ENCODE data around the gene CYFIP2.
"Not testable (repeated sequence)": the region's sequence is repeated elsewhere in the genome, so short reads cannot be mapped to it uniquely, and the experiment has no call there.

CYFIP2 gene

GRCh38 chr5:157233515-157233914, 32.4 kb upstream of the CYFIP2 start:
- H3K27ac ChIP-seq (ENCODE audit: low read length): no peak overlapping the region
- no peak overlapping the region for H3K9ac ChIP-seq (ENCODE audit: low read length in 2 of 2)
- no peaks in the 10 kb centered on the region for H3K9me3 ChIP-seq (ENCODE audit: control insufficient read depth in 2 of 2, low read length in 2 of 2)
- no peak overlapping the region for H3K4me3 ChIP-seq (ENCODE audit: low read length in 2 of 2)
- no peaks in the 10 kb centered on the region for H3K4me1 ChIP-seq (ENCODE audit: control insufficient read depth, insufficient read depth, low read length)
- H3K36me3 ChIP-seq (ENCODE audit: control insufficient read depth in 2 of 2, insufficient read depth in 2 of 2, low read length in 2 of 2): no peaks in the 10 kb centered on the region
- H3K27me3 ChIP-seq (ENCODE audit: control insufficient read depth in 1 of 2, insufficient read depth in 2 of 2, low read length in 2 of 2): no peaks in the 10 kb centered on the region

- no peaks in the 10 kb centered on the region for H3K4me1 ChIP-seq (ENCODE audit: control insufficient read depth, insufficient read depth, low read length)
- no peaks in the 10 kb centered on the region for H3K9me3 ChIP-seq (ENCODE audit: control insufficient read depth in 2 of 2, low read length in 2 of 2)
- H3K4me3 ChIP-seq (ENCODE audit: low read length in 2 of 2): no peak overlapping the region
- H3K36me3 ChIP-seq (ENCODE audit: control insufficient read depth in 2 of 2, insufficient read depth in 2 of 2, low read length in 2 of 2): no peaks in the 10 kb centered on the region
- H3K9ac ChIP-seq (ENCODE audit: low read length in 2 of 2): no peak overlapping the region
- no peak overlapping the region for H3K27ac ChIP-seq (ENCODE audit: low read length)
- H3K27me3 ChIP-seq (ENCODE audit: control insufficient read depth in 1 of 2, insufficient read depth in 2 of 2, low read length in 2 of 2): no peaks in the 10 kb centered on the region
These were observed 29.5 kb upstream of the CYFIP2 start for GRCh38 chr5:157236423-157236822.

- no peak overlapping the region for H3K4me3 ChIP-seq (ENCODE audit: low read length in 2 of 2)
- H3K36me3 ChIP-seq (ENCODE audit: control insufficient read depth in 2 of 2, insufficient read depth in 2 of 2, low read length in 2 of 2): no peaks in the 10 kb centered on the region
- no peak overlapping the region for H3K9ac ChIP-seq (ENCODE audit: low read length in 2 of 2)
- no peaks in the 10 kb centered on the region for H3K9me3 ChIP-seq (ENCODE audit: control insufficient read depth in 2 of 2, low read length in 2 of 2)
- no peaks in the 10 kb centered on the region for H3K27me3 ChIP-seq (ENCODE audit: control insufficient read depth in 1 of 2, insufficient read depth in 2 of 2, low read length in 2 of 2)
- H3K4me1 ChIP-seq (ENCODE audit: control insufficient read depth, insufficient read depth, low read length): no peaks in the 10 kb centered on the region
- no peak overlapping the region for H3K27ac ChIP-seq (ENCODE audit: low read length)
These were observed 24.4 kb upstream of the CYFIP2 start for GRCh38 chr5:157241483-157241882.

GRCh38 chr5:157244704-157245103, 21.2 kb upstream of the CYFIP2 start:
- H3K4me1 ChIP-seq (ENCODE audit: control insufficient read depth, insufficient read depth, low read length); H3K27ac ChIP-seq (ENCODE audit: low read length); H3K4me3 ChIP-seq (ENCODE audit: low read length in 2 of 2); H3K9me3 ChIP-seq (ENCODE audit: control insufficient read depth in 2 of 2, low read length in 2 of 2); H3K36me3 ChIP-seq (ENCODE audit: control insufficient read depth in 2 of 2, insufficient read depth in 2 of 2, low read length in 2 of 2); H3K27me3 ChIP-seq (ENCODE audit: control insufficient read depth in 1 of 2, insufficient read depth in 2 of 2, low read length in 2 of 2); H3K9ac ChIP-seq (ENCODE audit: low read length in 2 of 2): not testable (repeated sequence)

GRCh38 chr5:157245476-157245875, 20.4 kb upstream of the CYFIP2 start:
- H3K36me3 ChIP-seq (ENCODE audit: control insufficient read depth in 2 of 2, insufficient read depth in 2 of 2, low read length in 2 of 2): no peaks in the 10 kb centered on the region
- no peak overlapping the region for H3K4me3 ChIP-seq (ENCODE audit: low read length in 2 of 2)
- no peaks in the 10 kb centered on the region for H3K4me1 ChIP-seq (ENCODE audit: control insufficient read depth, insufficient read depth, low read length)
- H3K27me3 ChIP-seq (ENCODE audit: control insufficient read depth in 1 of 2, insufficient read depth in 2 of 2, low read length in 2 of 2): no peaks in the 10 kb centered on the region
- H3K9me3 ChIP-seq (ENCODE audit: control insufficient read depth in 2 of 2, low read length in 2 of 2): no peaks in the 10 kb centered on the region
- H3K9ac ChIP-seq (ENCODE audit: low read length in 2 of 2): no peak overlapping the region
- H3K27ac ChIP-seq (ENCODE audit: low read length): no peak overlapping the region

GRCh38 chr5:157245886-157246285, 20.0 kb upstream of the CYFIP2 start:
- H3K36me3 ChIP-seq (ENCODE audit: control insufficient read depth in 2 of 2, insufficient read depth in 2 of 2, low read length in 2 of 2): no peaks in the 10 kb centered on the region
- no peaks in the 10 kb centered on the region for H3K4me1 ChIP-seq (ENCODE audit: control insufficient read depth, insufficient read depth, low read length)
- no peak overlapping the region for H3K27ac ChIP-seq (ENCODE audit: low read length)

GRCh38 chr5:157247267-157247666, 18.7 kb upstream of the CYFIP2 start:
- Histone ChIP-seq H3K4me3 (ENCODE audit: low read length in 2 of 2) (no peak overlapping the region), H3K36me3 (ENCODE audit: control insufficient read depth in 2 of 2, insufficient read depth in 2 of 2, low read length in 2 of 2) (no peaks in the 10 kb centered on the region), H3K9ac (ENCODE audit: low read length in 2 of 2) (no peak overlapping the region), H3K27ac (ENCODE audit: low read length) (no peak overlapping the region), H3K27me3 (ENCODE audit: control insufficient read depth in 1 of 2, insufficient read depth in 2 of 2, low read length in 2 of 2) (no peaks in the 10 kb centered on the region), H3K4me1 (ENCODE audit: control insufficient read depth, insufficient read depth, low read length) (no peaks in the 10 kb centered on the region), H3K9me3 (ENCODE audit: control insufficient read depth in 2 of 2, low read length in 2 of 2) (no peaks in the 10 kb centered on the region)

More at GRCh38 chr5:157245886-157246285, 20.0 kb upstream of the CYFIP2 start:
- no peak overlapping the region for H3K4me3 ChIP-seq (ENCODE audit: low read length in 2 of 2)
- no peak overlapping the region for H3K9ac ChIP-seq (ENCODE audit: low read length in 2 of 2)
- H3K27me3 ChIP-seq (ENCODE audit: control insufficient read depth in 1 of 2, insufficient read depth in 2 of 2, low read length in 2 of 2): no peaks in the 10 kb centered on the region
- no peaks in the 10 kb centered on the region for H3K9me3 ChIP-seq (ENCODE audit: control insufficient read depth in 2 of 2, low read length in 2 of 2)

GRCh38 chr5:157248821-157249470, 17.0 kb upstream of the CYFIP2 start:
- H3K27ac ChIP-seq (ENCODE audit: low read length): no peak overlapping the region
- no peaks in the 10 kb centered on the region for H3K36me3 ChIP-seq (ENCODE audit: control insufficient read depth in 2 of 2, insufficient read depth in 2 of 2, low read length in 2 of 2)
- no peak overlapping the region for H3K9ac ChIP-seq (ENCODE audit: low read length in 2 of 2)
- no peaks in the 10 kb centered on the region for H3K27me3 ChIP-seq (ENCODE audit: control insufficient read depth in 1 of 2, insufficient read depth in 2 of 2, low read length in 2 of 2)
- no peak overlapping the region for H3K4me3 ChIP-seq (ENCODE audit: low read length in 2 of 2)
- no peaks in the 10 kb centered on the region for H3K4me1 ChIP-seq (ENCODE audit: control insufficient read depth, insufficient read depth, low read length)
- H3K9me3 ChIP-seq (ENCODE audit: control insufficient read depth in 2 of 2, low read length in 2 of 2): no peaks in the 10 kb centered on the region

- Histone ChIP-seq H3K27me3 (ENCODE audit: control insufficient read depth in 1 of 2, insufficient read depth in 2 of 2, low read length in 2 of 2) (no peaks in the 10 kb centered on the region), H3K9me3 (ENCODE audit: control insufficient read depth in 2 of 2, low read length in 2 of 2) (no peaks in the 10 kb centered on the region), H3K9ac (ENCODE audit: low read length in 2 of 2) (no peak overlapping the region), H3K27ac (ENCODE audit: low read length) (no peak overlapping the region), H3K4me3 (ENCODE audit: low read length in 2 of 2) (no peak overlapping the region), H3K36me3 (ENCODE audit: control insufficient read depth in 2 of 2, insufficient read depth in 2 of 2, low read length in 2 of 2) (no peaks in the 10 kb centered on the region), H3K4me1 (ENCODE audit: control insufficient read depth, insufficient read depth, low read length) (no peaks in the 10 kb centered on the region)
These were observed 13.0 kb upstream of the CYFIP2 start for GRCh38 chr5:157252711-157253465.

GRCh38 chr5:157253547-157253946, 12.4 kb upstream of the CYFIP2 start:
- H3K9ac ChIP-seq (ENCODE audit: low read length in 2 of 2): no peak overlapping the region
- no peak overlapping the region for H3K27ac ChIP-seq (ENCODE audit: low read length)
- H3K36me3 ChIP-seq (ENCODE audit: control insufficient read depth in 2 of 2, insufficient read depth in 2 of 2, low read length in 2 of 2): no peaks in the 10 kb centered on the region

GRCh38 chr5:157258450-157258849, 7.5 kb upstream of the CYFIP2 start:
- Histone ChIP-seq H3K27me3 (ENCODE audit: control insufficient read depth in 1 of 2, insufficient read depth in 2 of 2, low read length in 2 of 2) (no peaks in the 10 kb centered on the region), H3K9me3 (ENCODE audit: control insufficient read depth in 2 of 2, low read length in 2 of 2) (no peaks in the 10 kb centered on the region), H3K36me3 (ENCODE audit: control insufficient read depth in 2 of 2, insufficient read depth in 2 of 2, low read length in 2 of 2) (no peaks in the 10 kb centered on the region), H3K4me1 (ENCODE audit: control insufficient read depth, insufficient read depth, low read length) (no peaks in the 10 kb centered on the region), H3K4me3 (ENCODE audit: low read length in 2 of 2) (no peak overlapping the region), H3K9ac (ENCODE audit: low read length in 2 of 2) (no peak overlapping the region), H3K27ac (ENCODE audit: low read length) (no peak overlapping the region)

More at GRCh38 chr5:157253547-157253946, 12.4 kb upstream of the CYFIP2 start:
- Histone ChIP-seq H3K27me3 (ENCODE audit: control insufficient read depth in 1 of 2, insufficient read depth in 2 of 2, low read length in 2 of 2) (no peaks in the 10 kb centered on the region), H3K9me3 (ENCODE audit: control insufficient read depth in 2 of 2, low read length in 2 of 2) (no peaks in the 10 kb centered on the region), H3K4me3 (ENCODE audit: low read length in 2 of 2) (no peak overlapping the region), H3K4me1 (ENCODE audit: control insufficient read depth, insufficient read depth, low read length) (no peaks in the 10 kb centered on the region)

Data from stomach smooth muscle (tissue), 2 donors.